Body of pancreas (tissue), 4 donors: ENCODE measurements around the gene COMMD3. TPM values are rescaled to one million over a fixed set of nuclear protein-coding genes. Genes with fewer than 3 reads are reported as not detected.

Experiments used
- ATAC-seq: fragments of 150-250 bp; one replicate; pipeline ENCODE4 v1.9.1; 2016
- DNase-seq, 4 donors: peaks; one replicate each; pipeline ENCODE4 v3.0.0-alpha.2; 2019
- H3K27ac ChIP-seq, 4 donors: fragments of 200-600 bp; sonication (generic); 1 replicate in 3 of 4; 2 replicates in 1 of 4; pipeline versions ENCODE4 v1.5.1 to v1.6.1; 2016 to 2019; ENCODE audit warnings: mild to moderate bottlenecking in 1 of 4, mixed read lengths in 1 of 4, moderate library complexity in 1 of 4
- H3K27me3 ChIP-seq, 2 donors: fragments of 200-600 bp; sonication (generic); one replicate each; pipeline ENCODE4 v1.6.0; 2016; ENCODE audit warnings: mild to moderate bottlenecking in 1 of 2
- H3K36me3 ChIP-seq, 2 donors: fragments of 200-600 bp; sonication (generic); replicated peaks in 1 of 2; 2 replicates each; pipeline ENCODE4 v1.5.1; 2016; ENCODE audit warnings: low read depth in 2 of 2; ENCODE audit not compliant: insufficient read depth in 1 of 2
- H3K4me1 ChIP-seq: fragments of 200-600 bp; sonication (generic); one replicate; pipeline ENCODE4 v1.6.0; 2016
- H3K4me3 ChIP-seq, 2 donors: fragments of 200-600 bp; sonication (generic); 1 replicate in 1 of 2; 2 replicates in 1 of 2; pipeline ENCODE4 v1.5.1; 2016 to 2019
- H3K9me3 ChIP-seq, 3 donors: fragments of 200-600 bp; sonication (generic); 1 replicate in 2 of 3; 2 replicates in 1 of 3; pipeline ENCODE4 v1.5.1; 2016
- POLR2A ChIP-seq, 3 donors: fragments of 450-650 bp; IDR thresholded peaks; one replicate each; pipeline ENCODE4 v1.6.1; 2016; ENCODE audit warnings: antibody characterized with exemption in 3 of 3, mild to moderate bottlenecking in 2 of 3
- WGBS, 2 donors: methylation state at CpG; one replicate each; pipeline ENCODE4 v1.1.5; 2017; 5-methylcytosine and 5-hydroxymethylcytosine counted together
- intact Hi-C: fragments of 100-400 bp; cut with DNase I; formaldehyde crosslinking; loops from one replicate; pipeline ENCODE4 v1.15.1; 2023
- total RNA-seq, 2 donors: library from RNA; depleted of rRNA; stranded (reverse); fragments of >200 nt; gene quantifications; one replicate each; pipeline ENCODE4 v1.1.0, GENCODE V29; 2016
- TF ChIP-seq, protein P1 (sequence below), 7 experiments: fragments of 450-650 bp in 4 of 7; fragments of 200-600 bp in 3 of 7; sonication (generic) in 3 of 7; IDR thresholded peaks; one replicate each; pipeline ENCODE4 v1.5.1; 2016 to 2019; ENCODE audit warnings: antibody characterized with exemption in 7 of 7

Gene COMMD3
- total RNA-seq, 2 donors from 2014 or later = 14.8 to 32.7 TPM

DNA sequence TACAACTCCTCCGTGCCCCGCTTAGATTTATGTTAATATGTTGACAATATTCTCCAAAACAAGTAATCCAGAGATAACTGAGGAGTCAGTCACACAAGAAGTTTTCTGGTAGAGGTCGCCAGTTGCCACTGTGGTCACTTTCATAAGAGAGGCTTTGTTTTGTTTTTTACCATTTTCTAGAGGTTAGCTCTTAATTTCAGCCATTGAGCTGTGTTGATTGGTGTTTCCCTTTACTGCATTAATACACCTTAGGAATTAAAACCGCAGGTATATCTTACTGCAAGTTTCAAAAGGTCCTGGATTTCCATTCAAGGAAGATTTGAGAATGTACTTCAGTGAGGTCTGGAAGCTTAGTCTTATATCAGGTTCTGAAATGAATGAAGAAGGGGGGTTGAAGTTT, 8.2 kb downstream of the COMMD3 start:
- peaks cover 41% of the 10 kb centered on the region for H3K4me1 ChIP-seq
- TF ChIP-seq, protein P1, sequence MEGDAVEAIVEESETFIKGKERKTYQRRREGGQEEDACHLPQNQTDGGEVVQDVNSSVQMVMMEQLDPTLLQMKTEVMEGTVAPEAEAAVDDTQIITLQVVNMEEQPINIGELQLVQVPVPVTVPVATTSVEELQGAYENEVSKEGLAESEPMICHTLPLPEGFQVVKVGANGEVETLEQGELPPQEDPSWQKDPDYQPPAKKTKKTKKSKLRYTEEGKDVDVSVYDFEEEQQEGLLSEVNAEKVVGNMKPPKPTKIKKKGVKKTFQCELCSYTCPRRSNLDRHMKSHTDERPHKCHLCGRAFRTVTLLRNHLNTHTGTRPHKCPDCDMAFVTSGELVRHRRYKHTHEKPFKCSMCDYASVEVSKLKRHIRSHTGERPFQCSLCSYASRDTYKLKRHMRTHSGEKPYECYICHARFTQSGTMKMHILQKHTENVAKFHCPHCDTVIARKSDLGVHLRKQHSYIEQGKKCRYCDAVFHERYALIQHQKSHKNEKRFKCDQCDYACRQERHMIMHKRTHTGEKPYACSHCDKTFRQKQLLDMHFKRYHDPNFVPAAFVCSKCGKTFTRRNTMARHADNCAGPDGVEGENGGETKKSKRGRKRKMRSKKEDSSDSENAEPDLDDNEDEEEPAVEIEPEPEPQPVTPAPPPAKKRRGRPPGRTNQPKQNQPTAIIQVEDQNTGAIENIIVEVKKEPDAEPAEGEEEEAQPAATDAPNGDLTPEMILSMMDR (IDR thresholded peaks at IDR 0.05) = no peak
- no peak for TF ChIP-seq POLR2A (IDR thresholded peaks at IDR 0.05)
- intact Hi-C loops = no loop called here
- 57 to 62% methylated on average over 4 of the region's 4 CpGs for WGBS, 2 donors
- H3K36me3 ChIP-seq = peaks cover 4 to 5% of the 10 kb centered on the region in 2 donors
- no peaks in the 10 kb centered on the region for H3K27me3 ChIP-seq
- H3K27ac ChIP-seq = no peak overlapping the region
- DNase-seq (no peak), ATAC-seq (no peak)
- H3K4me3 ChIP-seq = no peak overlapping the region
- H3K9me3 ChIP-seq = no peaks in the 10 kb centered on the region

DNA sequence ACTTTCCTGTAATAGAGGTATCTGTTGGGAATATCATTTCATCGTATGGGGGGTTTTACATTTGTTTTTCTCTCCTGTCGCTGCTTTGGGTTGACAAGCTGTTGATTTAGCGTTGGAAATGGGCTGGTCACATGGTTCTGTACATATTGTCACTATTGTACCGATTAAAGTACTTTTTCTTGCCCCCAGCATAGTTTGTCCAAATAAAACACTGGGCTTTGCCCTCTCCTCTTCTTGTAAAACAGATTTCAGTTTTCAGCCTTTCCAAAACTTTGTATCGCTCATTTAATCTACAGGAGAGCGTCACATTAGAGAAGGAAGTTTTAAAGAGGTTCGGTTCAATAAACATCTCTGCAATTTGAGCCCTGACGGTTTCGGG, 8.7 kb downstream of the COMMD3 start:
- TF ChIP-seq POLR2A (IDR thresholded peaks at IDR 0.05) = no peak
- TF ChIP-seq, protein P1 (IDR thresholded peaks at IDR 0.05) = no peak
- H3K9me3 ChIP-seq = no peaks in the 10 kb centered on the region
- intact Hi-C loops = no loop called here
- WGBS, 2 donors = 1 to 4% methylated on average over 9 of the region's 9 CpGs
- DNase-seq = no peak
- H3K27me3 ChIP-seq = no peaks in the 10 kb centered on the region
- peaks cover 39% of the 10 kb centered on the region for H3K4me1 ChIP-seq
- peak overlapping the region in 3 of 4 donors; percentile 56 to 69 (median 59) for H3K27ac ChIP-seq
- H3K36me3 ChIP-seq = peaks cover 6 to 8% of the 10 kb centered on the region in 2 donors
- peak overlapping the region in 1 of 2 donors; percentile 18 for H3K4me3 ChIP-seq
- ATAC-seq = no peak

DNA sequence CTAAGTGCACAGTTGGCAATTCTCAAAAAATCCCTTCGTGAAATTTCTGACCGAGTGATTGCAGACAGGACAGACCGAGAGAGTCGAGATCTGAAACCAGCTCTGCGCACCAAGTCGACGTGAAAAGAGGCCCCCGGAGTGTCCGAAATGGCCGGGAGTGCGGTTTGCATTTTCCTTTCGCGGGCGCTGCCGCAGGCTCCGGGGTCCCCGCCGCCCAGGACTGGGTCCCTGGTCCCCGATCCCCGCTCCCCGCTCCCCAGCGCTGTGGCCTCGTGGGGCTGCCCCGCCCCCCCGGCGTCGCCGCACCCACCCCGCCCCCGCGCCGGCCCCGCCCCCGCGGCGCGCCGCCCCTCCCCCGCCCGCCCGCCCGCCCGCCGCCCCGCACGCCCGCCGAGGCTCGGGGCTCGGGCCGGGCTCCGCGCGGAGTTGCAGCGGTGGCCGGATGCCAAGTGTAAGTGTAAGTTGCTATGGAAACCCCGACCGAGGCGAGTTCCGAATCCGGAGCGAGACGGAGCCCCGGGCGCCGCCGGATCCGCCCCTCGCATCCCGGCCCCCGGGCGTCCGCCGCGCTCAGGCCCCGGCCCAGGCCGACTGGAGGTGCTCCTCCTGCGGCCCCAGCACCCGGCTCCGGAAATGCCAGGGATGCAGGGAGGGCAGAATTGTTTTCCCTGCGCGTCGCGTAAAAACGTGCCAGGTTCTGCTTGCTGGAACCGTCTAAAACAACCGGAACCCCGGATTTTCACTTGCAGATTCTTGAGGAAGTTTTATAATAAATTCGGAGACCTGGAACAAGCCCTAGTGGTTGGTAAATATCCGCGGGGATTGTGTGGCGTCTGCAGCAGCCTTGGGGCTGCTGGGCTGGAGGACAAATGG, 9.3 kb downstream of the COMMD3 start:
- TF ChIP-seq POLR2A (IDR thresholded peaks at IDR 0.05) = peak in 2 of 3 donors; percentile 26 to 34
- TF ChIP-seq, protein P1 (IDR thresholded peaks at IDR 0.05) = peak in 1 of 7 experiments; percentile 11
- Histone ChIP-seq H3K9me3 (no peaks in the 10 kb centered on the region), H3K36me3 (peaks cover 6 to 10% of the 10 kb centered on the region in 2 donors), H3K27ac (peak overlapping the region in 3 of 4 donors; percentile 56 to 71 (median 69)), H3K4me1 (peaks cover 36% of the 10 kb centered on the region), H3K4me3 (peak overlapping the region in 1 of 2 donors; percentile 43), H3K27me3 (no peaks in the 10 kb centered on the region)
- DNase-seq (peak; percentile 70 to 84 (median 79)), ATAC-seq (peak; percentile 44)
- 1 to 3% methylated on average over 21 to 92 of the region's 92 CpGs for WGBS, 2 donors
- intact Hi-C loops = no loop called here

DNA sequence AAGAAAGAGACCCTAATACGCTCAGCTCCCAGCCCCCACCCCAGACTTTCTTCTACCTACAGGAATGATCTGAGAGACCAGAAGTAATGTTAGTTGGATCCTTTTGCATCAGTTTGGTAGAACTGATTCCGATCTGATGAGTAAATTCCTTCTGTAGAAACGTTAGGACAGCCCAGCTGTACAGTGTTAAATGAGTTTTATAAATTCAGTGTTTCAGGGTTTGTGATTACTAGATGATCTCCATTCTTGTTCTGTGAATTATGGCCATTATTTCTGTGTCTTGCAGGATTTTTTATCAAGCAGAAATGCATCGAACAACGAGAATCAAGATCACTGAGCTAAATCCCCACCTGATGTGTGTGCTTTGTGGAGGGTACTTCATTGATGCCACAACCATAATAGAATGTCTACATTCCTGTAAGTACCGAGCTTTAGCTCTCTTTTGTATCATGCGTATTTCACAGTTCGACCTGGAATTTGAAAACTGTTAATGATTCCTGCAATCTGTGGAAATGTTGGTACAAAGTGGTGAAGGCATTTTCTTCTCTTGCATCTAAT, 10.0 kb downstream of the COMMD3 start:
- intact Hi-C loops = no loop called here
- H3K27ac ChIP-seq = peak overlapping the region in 3 of 4 donors; percentile 56 to 71 (median 69)

More for the DNA sequence above, 10.0 kb downstream of the COMMD3 start:
- no peaks in the 10 kb centered on the region for H3K27me3 ChIP-seq
- peak overlapping the region in 1 of 2 donors; percentile 43 for H3K4me3 ChIP-seq
- 65 to 69% methylated on average over 8 of the region's 8 CpGs for WGBS, 2 donors
- H3K4me1 ChIP-seq = peaks cover 36% of the 10 kb centered on the region
- ATAC-seq (no peak), DNase-seq (no peak)
- no peaks in the 10 kb centered on the region for H3K9me3 ChIP-seq
- peaks cover 6 to 10% of the 10 kb centered on the region in 2 donors for H3K36me3 ChIP-seq
- TF ChIP-seq, protein P1 (IDR thresholded peaks at IDR 0.05) = no peak
- TF ChIP-seq POLR2A (IDR thresholded peaks at IDR 0.05) = no peak
